B cell (primary cell): Measurements from ENCODE around the gene RHEBL1. TPM values are rescaled to one million over a fixed set of nuclear protein-coding genes. Genes with fewer than 3 reads are reported as not detected.

Source experiments
- ATAC-seq: fragments of 200-7000 bp; cut with Tn5 transposase; one replicate; pipeline ENCODE4 v1.10.0; 2021; ENCODE audit warnings: low read depth, mild to moderate bottlenecking, moderate number of reproducible peaks, moderate library complexity
- CTCF ChIA-PET: fragments of 350-600 bp; sonication (Branson Sonifier 250); formaldehyde crosslinking; loops from one replicate; lab custom pipeline; 2021; ENCODE audit warnings: antibody characterized with exemption, inconsistent platforms; lab: Charles Lee
- POLR2A ChIA-PET: fragments of 350-600 bp; sonication (Branson Sonifier 250); formaldehyde crosslinking; loops from one replicate; lab custom pipeline; 2021; ENCODE audit warnings: antibody characterized with exemption; lab: Charles Lee
- DNase-seq: peaks from one replicate; pipeline ENCODE4 v3.0.0; 2013
- H2AFZ ChIP-seq: 2 replicates; pipeline ENCODE4 v1.6.1; 2012; ENCODE audit warnings: mild to moderate bottlenecking, low read depth, low read length; ENCODE audit not compliant: insufficient read depth, poor library complexity, severe bottlenecking
- H3K27ac ChIP-seq, 2 donors: 1 replicate in 1 of 2; 2 replicates in 1 of 2; pipeline ENCODE4 v1.5.1; 2012 to 2013; ENCODE audit warnings: low read length in 2 of 2, mild to moderate bottlenecking in 2 of 2, moderate library complexity in 1 of 2
- H3K27me3 ChIP-seq, 4 experiments: fragments of 200-600 bp in 1 of 4; sonication (generic) in 1 of 4; replicated peaks in 1 of 4; 1 replicate in 2 of 4; 2 replicates in 2 of 4; pipeline versions ENCODE4 v1.6.1 to v1.7.0; 2013 to 2016; ENCODE audit warnings: low read length in 3 of 4, mild to moderate bottlenecking in 2 of 4, mixed read lengths in 1 of 4, moderate library complexity in 1 of 4; ENCODE audit not compliant: insufficient read depth in 4 of 4, control insufficient read depth in 3 of 4; ENCODE audit errors: control extremely low read depth in 1 of 4
- H3K36me3 ChIP-seq, 2 experiments: replicated peaks in 1 of 2; 1 replicate in 1 of 2; 2 replicates in 1 of 2; pipeline versions ENCODE4 v1.6.1 to v1.7.1; 2013; ENCODE audit warnings: low read length in 1 of 2; ENCODE audit not compliant: insufficient read depth in 2 of 2, control insufficient read depth in 1 of 2; ENCODE audit errors: control extremely low read depth in 1 of 2, extremely low read depth in 1 of 2
- H3K4me1 ChIP-seq, 2 donors: fragments of 200-600 bp in 1 of 2; sonication (generic) in 1 of 2; 1 replicate in 1 of 2; 2 replicates in 1 of 2; pipeline versions ENCODE4 v1.5.1 to v1.6.1; 2013 to 2017; ENCODE audit warnings: low read length in 2 of 2; ENCODE audit not compliant: control insufficient read depth in 2 of 2, insufficient read depth in 2 of 2
- H3K4me2 ChIP-seq: replicated peaks from 2 replicates; pipeline ENCODE3; 2012; ENCODE audit warnings: mild to moderate bottlenecking, low read depth, low read length; ENCODE audit not compliant: poor library complexity, severe bottlenecking
- H3K4me3 ChIP-seq, 5 experiments: fragments of 200-600 bp in 1 of 5; sonication (generic) in 1 of 5; 1 replicate in 3 of 5; 2 replicates in 2 of 5; pipeline versions ENCODE4 v1.5.1 to v1.7.0; 2011 to 2016; ENCODE audit warnings: low read length in 4 of 5, mild to moderate bottlenecking in 4 of 5, low read depth in 2 of 5, control low read depth in 1 of 5, moderate library complexity in 1 of 5; ENCODE audit not compliant: insufficient read depth in 1 of 5; ENCODE audit errors: control extremely low read depth in 1 of 5, extremely low read depth in 1 of 5
- H3K79me2 ChIP-seq: fragments of 200-600 bp; sonication (generic); one replicate; pipeline ENCODE4 v1.6.0; 2016; ENCODE audit warnings: low read length; ENCODE audit not compliant: control insufficient read depth, insufficient read depth
- H3K9ac ChIP-seq: fragments of 200-600 bp; sonication (generic); 2 replicates; pipeline ENCODE4 v1.6.1; 2017; ENCODE audit warnings: mild to moderate bottlenecking, low read length, moderate library complexity
- H3K9me3 ChIP-seq, 3 donors: one replicate each; pipeline versions ENCODE4 v1.6.1 to v1.7.1; 2013; ENCODE audit warnings: low read length in 2 of 3; ENCODE audit not compliant: control insufficient read depth in 2 of 3, insufficient read depth in 1 of 3; ENCODE audit errors: control extremely low read depth in 1 of 3
- H4K20me1 ChIP-seq: 2 replicates; pipeline ENCODE4 v1.6.0; 2012; ENCODE audit warnings: mild to moderate bottlenecking, low read length; ENCODE audit not compliant: insufficient read depth, control insufficient read depth, poor library complexity, severe bottlenecking
- H3K27ac Mint-ChIP-seq: one replicate; pipeline ENCODE4 v1.8.0; 2021; ENCODE audit warnings: mixed read lengths
- H3K27me3 Mint-ChIP-seq: one replicate; pipeline ENCODE4 v1.8.0; 2021; ENCODE audit warnings: mixed read lengths
- H3K4me1 Mint-ChIP-seq: one replicate; pipeline ENCODE4 v1.8.0; 2021; ENCODE audit warnings: mixed read lengths
- H3K4me3 Mint-ChIP-seq: one replicate; pipeline ENCODE4 v1.8.0; 2021; ENCODE audit warnings: mixed read lengths
- H3K9me3 Mint-ChIP-seq: one replicate; pipeline ENCODE4 v1.8.0; 2022; ENCODE audit warnings: mixed read lengths; ENCODE audit not compliant: insufficient read depth
- EZH2 ChIP-seq: IDR thresholded peaks from 2 replicates; pipeline ENCODE4 v1.6.1; 2012; ENCODE audit warnings: borderline replicate concordance, low read depth, mild to moderate bottlenecking, moderate library complexity, low read length; ENCODE audit not compliant: insufficient read depth, poor library complexity, severe bottlenecking
- whole genome bisulfite sequencing: methylation state at CpG from one replicate; pipeline ENCODE4 v1.1.5; 2013; ENCODE audit warnings: missing lambda C conversion rate; ENCODE audit not compliant: insufficient coverage; 5-methylcytosine and 5-hydroxymethylcytosine counted together
- intact Hi-C: fragments of 100-400 bp; cut with micrococcal nuclease; formaldehyde crosslinking; loops from one replicate; pipeline ENCODE4 v1.10.0; 2022
- polyA plus RNA-seq: library from polyadenylated mRNA; depleted of rRNA; stranded (reverse); fragments of >200 nt; gene quantifications from 2 replicates; pipeline ENCODE4 v1.2.3, GENCODE V29; 2012
- total RNA-seq, 2 donors: library from RNA; stranded (reverse); fragments of 120-200 nt in 1 of 2; gene quantifications; 1 replicate in 1 of 2; 2 replicates in 1 of 2; pipeline versions ENCODE4 v1.2.3 to v1.2.4, GENCODE V29; 2013 to 2022
- TF ChIP-seq, protein P1 (sequence below): fragments of 200-600 bp; IDR thresholded peaks from one replicate; pipeline ENCODE4 v1.8.0; 2022; ENCODE audit warnings: antibody characterized with exemption, mild to moderate bottlenecking

RHEBL1 gene
- total and polyA plus RNA-seq, 2 donors (not counting 1 experiment from before 2014, with no cell fraction given) = 3.0 to 6.1 TPM

DNA sequence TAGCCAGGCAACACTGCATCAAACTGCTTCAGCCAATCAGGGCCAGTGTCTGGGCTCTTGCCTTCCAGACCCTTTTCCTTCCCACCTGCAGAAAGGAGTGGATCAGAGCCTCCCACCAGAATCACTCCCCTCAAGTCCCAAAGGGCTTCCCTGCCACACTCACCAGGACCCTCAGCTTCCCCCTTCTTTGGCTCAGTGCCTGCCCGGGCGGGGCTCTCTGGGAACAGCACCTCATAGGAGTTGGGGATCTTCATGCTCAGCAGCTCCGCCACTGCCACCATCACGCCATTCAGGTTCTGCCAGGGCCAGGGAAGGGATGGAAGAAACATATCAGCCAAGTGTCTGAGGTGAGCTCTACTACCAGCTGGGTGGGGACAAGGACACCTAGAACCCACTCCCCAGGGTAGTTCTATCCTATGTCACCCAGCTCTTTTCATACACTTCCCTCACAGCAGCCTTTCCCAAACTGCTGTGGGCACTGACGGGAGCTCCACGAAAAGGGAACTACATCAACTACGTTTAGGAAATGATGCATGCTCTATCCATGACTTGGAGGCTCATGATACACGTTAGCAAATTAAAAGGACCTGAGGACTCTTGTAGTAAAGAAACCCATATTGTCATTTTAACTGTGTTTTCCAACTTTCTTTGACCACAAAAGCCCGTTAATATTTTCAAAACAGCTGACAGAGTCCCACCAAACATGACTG, 41.8 kb downstream of the RHEBL1 start:
- Mint-ChIP-seq H3K4me1 (no peaks in the 10 kb centered on the region), H3K9me3 (no peaks in the 10 kb centered on the region), H3K27ac (no peak overlapping the region), H3K4me3 (no peak overlapping the region), H3K27me3 (no peaks in the 10 kb centered on the region)
- Histone ChIP-seq H3K9ac (no peak overlapping the region), H3K27ac (no peak overlapping the region), H3K9me3 (no peaks in the 10 kb centered on the region), H4K20me1 (peaks cover 12% of the 10 kb centered on the region), H3K4me2 (no peak overlapping the region), H3K4me3 (no peak overlapping the region), H3K79me2 (peaks cover 15% of the 10 kb centered on the region), H3K36me3 (peaks cover 2 to 73% of the 10 kb centered on the region in 2 experiments), H2AFZ (no peak overlapping the region), H3K27me3 (no peaks in the 10 kb centered on the region), H3K4me1 (no peaks in the 10 kb centered on the region)
- DNase-seq (no peak), ATAC-seq (no peak)
- 96% methylated on average over 6 of the region's 9 CpGs for WGBS
- intact Hi-C loops = no loop called here
- TF ChIP-seq, protein P1, sequence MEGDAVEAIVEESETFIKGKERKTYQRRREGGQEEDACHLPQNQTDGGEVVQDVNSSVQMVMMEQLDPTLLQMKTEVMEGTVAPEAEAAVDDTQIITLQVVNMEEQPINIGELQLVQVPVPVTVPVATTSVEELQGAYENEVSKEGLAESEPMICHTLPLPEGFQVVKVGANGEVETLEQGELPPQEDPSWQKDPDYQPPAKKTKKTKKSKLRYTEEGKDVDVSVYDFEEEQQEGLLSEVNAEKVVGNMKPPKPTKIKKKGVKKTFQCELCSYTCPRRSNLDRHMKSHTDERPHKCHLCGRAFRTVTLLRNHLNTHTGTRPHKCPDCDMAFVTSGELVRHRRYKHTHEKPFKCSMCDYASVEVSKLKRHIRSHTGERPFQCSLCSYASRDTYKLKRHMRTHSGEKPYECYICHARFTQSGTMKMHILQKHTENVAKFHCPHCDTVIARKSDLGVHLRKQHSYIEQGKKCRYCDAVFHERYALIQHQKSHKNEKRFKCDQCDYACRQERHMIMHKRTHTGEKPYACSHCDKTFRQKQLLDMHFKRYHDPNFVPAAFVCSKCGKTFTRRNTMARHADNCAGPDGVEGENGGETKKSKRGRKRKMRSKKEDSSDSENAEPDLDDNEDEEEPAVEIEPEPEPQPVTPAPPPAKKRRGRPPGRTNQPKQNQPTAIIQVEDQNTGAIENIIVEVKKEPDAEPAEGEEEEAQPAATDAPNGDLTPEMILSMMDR = no peak
- no peak for TF ChIP-seq EZH2
- ChIA-PET POLR2A (interaction anchor here (0.7 kb wide), 1 partner anchor 9 kb away, joined by 3 read pairs; no protein-coding TSS in a partner anchor), CTCF (interaction anchor here (1.0 to 1.7 kb wide), 3 partner anchors 31 to 160 kb away, joined by 3 to 9 read pairs (median 3); no protein-coding TSS in a partner anchor)
